NCI-H1694 (cell line): ENCODE data around the gene TDRD10.

Experiments
- DNase-seq: peaks from one replicate; lab custom pipeline; 2025; lab: John Stamatoyannopoulos, UW

TDRD10 gene

DNA sequence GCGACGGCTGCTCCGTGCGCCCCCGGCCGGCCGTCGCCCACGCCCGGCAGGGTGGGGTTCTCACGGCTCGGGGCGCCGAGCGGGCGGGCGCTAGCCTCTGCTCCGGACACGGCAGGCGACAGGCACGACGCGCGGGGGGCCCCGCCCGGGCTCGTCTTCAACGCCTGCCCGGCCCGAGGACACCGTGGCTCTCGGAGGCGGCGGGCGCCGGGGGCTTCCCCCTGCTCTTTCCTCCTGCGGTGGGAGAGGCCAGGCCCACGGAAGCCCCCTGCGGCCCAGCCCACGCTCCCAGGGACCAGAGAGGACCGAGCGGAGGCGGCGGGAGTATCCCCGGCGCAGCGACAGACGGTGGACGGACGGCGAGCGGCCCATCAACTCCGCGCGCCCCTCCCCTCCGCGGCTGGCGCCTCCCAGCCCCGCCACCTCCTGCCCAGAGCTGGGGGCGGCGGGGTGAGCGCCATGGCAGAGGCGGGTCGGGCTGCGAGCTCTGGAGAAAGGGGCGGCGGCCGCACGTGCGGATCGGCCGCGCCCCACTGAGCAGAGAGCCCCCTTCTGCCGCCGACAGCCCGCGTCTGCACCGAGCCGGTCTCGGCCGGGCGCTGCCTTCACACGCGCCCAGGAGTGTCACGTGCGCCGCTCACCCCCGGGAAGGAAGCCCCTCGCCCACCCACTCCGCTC, at the start of gene TDRD10, which contains the start of gene SHE:
Gene TDRD10 (plus strand): TSS at position 154 of the 678 bp plus-strand sequence. CDS start 4,685 bp downstream, outside the sequence.
Gene SHE (minus strand): TSS at position 347 of the 678 bp plus-strand sequence. CDS start 386 bp downstream, outside the sequence.
- DNase-seq = no peak

- DNase-seq = no peak
These were observed 48.9 kb upstream of the TDRD10 start for GRCh38 chr1:154453161-154453560.

DNA sequence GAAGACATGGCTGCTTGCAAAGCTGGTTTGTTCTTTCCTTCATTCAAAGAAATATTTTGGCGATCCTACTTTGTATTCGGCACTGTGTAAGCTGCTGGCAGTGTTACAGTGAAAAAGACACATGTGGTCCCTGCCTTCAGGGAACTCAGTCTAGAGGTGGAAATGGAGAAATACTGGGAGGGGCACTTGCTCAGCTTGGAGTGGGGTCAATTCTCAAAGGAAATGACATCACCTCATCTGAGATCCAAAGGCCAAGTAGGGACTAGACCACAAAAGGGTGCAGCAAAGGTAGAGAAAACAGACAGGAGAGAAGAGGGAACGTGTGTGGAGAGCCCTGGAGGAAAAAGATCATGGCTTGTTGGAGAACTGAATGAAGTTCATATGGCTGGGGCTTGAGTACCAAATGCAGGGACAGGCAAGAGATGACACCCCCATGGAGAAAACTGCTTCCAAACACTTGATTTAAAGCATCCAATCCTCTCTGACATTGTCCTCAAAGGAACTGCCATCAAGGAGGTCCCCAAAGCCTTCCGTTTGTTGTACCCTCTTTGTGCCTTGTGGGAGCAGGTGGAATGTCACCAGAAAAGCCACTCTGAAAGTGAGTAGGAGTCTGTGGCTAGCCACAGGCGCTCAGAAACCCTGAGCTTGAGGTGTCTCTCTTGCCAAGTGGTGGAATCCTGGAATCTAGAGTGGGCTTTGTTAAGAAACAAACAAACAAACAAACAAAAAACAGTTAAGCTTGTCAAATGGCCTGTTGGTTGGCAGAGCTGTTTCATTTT, 48.3 kb upstream of the TDRD10 start:
- DNase-seq = no peak

DNA sequence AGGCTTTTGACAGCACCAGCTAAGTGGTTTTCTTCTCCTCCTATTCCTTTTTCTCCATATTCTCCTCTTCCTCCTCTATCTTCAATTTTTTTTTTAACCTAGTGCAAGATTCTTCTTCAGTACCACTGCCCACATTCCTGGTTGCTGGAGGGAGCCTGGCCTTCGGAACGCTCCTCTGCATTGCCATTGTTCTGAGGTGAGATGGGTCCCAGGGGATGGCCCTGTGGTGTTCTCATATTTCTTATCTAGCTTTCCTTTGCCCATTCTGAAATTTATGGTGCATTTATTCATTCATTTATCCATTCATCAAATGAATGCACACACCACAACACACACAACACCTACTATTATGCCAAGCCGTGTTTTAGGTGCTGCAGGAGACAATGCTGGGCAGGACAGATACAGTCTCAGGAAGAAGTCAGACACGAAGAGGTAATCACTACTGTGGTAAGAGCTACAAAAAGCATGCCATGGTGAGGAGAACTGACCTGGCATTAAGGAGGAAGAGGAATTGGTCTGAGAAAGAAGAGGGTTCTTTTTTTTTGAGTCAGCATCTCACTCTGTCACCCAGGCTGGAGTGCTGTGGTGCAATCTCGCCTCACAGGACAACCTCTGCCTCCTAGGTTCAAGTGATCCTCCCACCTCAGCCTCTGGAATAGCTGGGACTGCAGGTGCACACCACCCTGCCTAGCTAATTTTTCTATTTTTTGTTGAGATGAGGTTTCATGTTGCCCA, 47.5 kb upstream of the TDRD10 start:
- DNase-seq = no peak

GRCh38 chr1:154456631-154457030, 45.4 kb upstream of the TDRD10 start:
- no peak for DNase-seq

- no peak for DNase-seq
These were observed 42.9 kb upstream of the TDRD10 start for GRCh38 chr1:154459080-154459479.

DNA sequence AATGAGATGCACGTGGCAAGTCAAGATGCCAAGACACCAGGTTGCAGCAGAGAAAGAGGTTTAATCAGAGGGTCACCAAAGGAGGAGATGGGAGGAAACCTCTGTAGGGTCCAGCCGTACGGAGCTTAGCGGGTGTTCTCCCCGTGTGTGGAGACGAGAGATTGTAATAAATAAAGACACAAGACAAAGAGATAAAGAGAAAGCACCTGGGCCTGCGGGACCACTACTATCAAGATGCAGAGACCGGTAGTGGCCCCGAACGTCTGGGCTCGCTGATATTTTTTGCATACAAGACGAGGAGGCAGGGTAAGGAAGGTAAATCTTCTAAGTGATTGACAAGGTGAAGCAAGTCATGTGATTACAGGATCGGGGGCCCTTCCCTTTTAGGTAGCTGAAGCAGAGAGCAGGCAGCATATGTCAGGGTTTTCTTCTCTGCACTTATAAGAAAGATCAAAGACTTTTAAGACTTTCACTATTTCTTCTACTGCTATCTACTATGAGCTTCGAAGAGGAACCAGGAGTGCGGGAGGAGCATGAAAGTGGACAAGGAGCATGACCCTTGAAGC, 41.2 kb upstream of the TDRD10 start:
- DNase-seq = no peak

DNA sequence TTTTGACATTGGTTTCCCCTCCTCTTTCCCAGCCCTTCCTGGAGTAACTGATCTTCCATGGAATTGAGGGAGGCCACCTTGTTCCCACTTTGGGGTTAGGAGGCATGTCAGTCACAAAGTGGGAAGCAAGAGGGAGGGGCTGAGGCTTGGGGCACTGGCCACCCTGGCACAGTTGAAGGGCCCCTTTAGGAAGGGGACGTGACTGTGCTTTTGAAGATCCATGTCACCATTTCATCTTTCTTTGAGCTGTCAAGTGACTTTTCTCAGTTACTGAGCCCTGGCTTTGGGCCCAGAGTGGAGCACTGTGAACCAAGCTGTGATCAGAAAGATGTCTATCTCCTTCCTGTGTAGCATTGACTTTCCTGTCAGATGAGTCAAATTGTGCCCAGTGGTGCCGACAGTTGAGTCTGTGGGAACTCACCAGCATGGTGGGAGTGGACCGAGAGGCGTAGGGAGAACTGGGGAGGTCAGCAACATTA, 38.5 kb upstream of the TDRD10 start:
- no peak for DNase-seq

DNA sequence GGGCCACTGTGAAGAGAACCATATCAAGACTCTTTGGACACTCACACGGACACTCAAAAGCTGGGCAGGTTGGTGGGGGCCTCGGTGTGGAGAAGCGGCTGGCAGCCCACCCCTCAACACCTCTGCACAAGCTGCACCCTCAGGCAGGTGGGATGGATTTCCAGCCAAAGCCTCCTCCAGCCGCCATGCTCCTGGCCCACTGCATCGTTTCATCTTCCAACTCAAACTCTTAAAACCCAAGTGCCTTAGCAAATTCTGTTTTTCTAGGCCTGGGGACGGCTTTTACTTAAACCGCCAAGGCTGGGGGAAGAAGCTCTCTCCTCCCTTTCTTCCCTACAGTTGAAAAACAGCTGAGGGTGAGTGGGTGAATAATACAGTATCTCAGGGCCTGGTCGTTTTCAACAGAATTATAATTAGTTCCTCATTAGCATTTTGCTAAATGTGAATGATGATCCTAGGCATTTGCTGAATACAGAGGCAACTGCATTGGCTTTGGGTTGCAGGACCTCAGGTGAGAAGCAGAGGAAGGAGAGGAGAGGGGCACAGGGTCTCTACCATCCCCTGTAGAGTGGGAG, 36.3 kb upstream of the TDRD10 start:
- no peak for DNase-seq

DNA sequence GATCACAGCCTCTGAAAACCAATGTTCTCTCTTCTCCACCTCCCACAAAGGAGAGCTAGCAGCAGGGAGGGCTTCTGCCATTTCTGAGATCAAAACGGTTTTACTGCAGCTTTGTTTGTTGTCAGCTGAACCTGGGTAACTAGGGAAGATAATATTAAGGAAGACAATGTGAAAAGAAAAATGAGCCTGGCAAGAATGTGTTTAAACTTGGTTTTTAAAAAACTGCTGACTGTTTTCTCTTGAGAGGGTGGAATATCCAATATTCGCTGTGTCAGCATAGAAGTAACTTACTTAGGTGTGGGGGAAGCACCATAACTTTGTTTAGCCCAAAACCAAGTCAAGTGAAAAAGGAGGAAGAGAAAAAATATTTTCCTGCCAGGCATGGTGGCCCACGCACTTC, 35.8 kb upstream of the TDRD10 start:
- no peak for DNase-seq

GRCh38 chr1:154466921-154467417, 35.0 kb upstream of the TDRD10 start:
- DNase-seq = no peak

GRCh38 chr1:154467434-154468102, 34.5 kb upstream of the TDRD10 start:
- DNase-seq = no peak

DNA sequence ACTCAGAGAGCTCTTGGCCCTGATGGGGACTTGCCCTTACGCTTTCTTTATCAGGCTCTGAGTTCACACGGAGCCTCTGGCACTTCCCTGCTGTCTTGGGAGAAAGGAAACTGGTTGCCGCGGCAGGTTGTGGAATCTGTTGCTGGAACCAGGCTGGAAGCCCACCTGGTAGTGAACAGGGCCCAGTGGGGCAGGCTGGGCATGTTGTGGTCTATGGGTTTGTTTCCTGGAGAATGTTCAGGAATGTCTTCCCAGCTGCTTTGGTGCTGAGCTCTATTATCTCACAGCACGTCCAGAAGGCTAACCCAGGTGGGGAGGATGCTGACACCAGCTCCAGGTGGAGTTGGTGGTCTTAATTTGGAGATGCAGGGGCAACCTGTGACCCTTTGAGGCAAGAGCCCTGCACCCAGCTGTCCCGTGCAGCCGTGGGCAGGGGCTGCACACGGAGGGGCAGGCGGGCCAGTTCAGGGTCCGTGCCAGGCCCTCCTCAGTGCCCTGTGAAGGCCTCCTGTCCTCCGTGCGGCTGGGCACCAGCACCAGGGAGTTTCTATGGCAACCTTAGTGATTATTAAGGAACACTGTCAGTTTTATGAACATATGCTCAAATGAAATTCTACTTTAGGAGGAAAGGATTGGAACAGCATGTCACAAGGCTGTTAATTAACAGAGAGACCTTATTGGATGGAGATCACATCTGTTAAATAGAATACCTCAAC, 33.3 kb upstream of the TDRD10 start:
- peak; percentile 76 for DNase-seq

DNA sequence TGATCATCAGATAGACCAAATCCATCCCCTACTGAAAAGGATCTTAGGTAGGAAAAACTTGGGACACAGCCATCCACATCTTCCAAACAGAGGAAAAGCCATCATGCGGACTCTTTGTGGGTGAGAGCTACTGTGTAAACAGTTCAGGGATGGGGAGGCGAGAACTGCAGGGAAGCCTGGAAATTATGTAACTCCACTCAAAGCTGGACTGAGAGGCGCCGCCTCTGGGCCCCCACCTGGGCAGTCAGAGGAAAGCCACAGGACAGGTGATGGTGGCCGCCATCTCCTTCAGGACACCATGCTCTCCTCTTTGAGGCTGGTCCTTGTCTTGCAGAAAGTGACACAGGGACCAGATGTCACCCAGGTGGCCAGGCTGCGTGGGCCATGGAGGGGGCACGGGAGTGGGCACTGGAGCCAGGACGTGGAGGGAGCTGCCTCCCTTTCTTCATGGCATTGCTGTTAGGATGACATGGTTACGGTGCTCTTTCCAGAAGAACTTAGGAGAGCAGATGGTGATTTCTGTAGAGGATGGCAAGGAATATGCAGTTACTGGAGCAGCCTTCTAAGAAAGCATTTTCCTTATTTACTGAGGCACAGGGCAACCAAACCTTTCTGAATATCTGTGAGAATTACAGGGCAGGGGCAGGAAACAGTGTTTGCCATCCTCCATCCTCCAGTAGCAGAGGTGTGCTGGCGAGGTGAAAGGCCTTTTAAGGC, 32.0 kb upstream of the TDRD10 start:
- DNase-seq = no peak

DNA sequence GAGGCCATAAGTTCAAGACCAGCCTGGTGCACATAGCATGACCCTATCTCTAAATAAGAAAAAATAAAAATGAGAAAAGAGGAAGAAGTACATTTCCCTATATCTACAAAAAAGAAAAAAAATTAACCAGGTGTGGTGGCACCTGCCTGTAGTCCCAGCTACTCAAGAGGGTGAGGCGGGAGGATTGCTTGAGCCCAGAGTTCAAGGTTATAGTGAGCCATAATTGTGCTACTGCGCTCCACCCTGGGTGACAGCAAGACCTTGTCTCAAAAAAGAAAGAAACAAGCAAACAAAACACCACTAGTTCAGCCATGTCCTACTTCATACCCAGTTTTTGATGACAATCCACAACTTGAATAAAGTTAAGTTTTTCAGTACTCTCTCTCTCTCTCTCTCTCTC, 30.7 kb upstream of the TDRD10 start:
- DNase-seq = no peak

DNA sequence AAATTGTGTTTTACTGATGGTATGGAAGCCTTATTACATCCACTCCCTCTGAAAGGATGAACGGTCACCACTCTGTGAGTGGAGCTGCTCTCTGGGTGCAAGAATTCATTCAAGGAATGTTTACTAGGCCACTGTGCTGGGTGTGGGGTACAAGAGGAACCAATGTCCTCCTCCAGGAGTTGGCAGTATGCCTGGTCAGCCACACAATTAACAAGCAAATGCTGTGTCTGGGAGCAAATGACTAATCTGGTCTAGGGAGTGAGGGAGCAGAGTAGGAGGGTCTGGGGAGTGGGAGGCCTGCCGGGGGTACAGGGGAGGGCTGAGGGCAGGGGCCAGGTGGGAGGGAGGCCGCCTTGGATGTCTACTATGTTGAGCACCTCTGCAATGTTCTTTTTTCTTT, 27.2 kb upstream of the TDRD10 start:
- no peak for DNase-seq

DNA sequence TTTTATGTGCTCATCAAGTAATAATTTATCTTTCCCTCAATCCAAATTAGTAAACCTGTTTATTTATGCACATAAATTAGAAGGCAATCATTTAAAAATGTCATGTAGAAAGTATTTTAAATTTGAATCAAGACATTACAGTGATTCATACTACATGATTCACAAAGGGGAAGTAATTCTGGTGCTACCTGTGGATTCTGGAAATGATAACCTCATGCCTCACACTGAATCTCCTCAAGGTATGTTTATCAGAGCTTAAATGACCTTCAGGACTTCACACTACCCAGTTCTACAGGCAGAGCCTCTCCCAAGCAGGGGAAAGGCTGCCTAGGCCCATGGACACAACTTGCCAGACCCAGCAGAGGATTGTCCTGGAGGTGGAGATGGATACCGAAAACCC, 25.2 kb upstream of the TDRD10 start:
- no peak for DNase-seq

DNA sequence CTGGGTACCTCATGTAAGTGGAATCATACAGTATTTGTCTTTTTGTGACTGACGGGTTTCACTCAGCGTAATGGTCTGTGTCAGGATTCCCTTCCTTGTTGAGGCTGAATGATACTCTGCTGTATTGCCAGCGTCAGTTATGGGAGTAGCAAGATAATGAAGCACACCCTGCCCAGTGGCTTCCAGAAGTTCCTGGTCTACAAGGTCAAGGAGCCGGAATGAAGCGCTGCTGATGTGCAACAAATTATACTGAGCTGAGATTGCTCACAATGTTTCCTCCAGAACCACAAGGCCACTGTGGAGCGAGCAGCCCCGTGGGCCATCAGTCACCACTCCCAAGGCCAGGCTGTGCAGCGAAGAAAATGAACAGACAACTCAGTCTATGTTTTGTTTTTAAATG, 24.0 kb upstream of the TDRD10 start:
- no peak for DNase-seq

GRCh38 chr1:154478639-154479038, 23.4 kb upstream of the TDRD10 start:
- no peak for DNase-seq
